ENCODE data around the gene CHST2. TPM values are rescaled to one million over a fixed set of nuclear protein-coding genes. Genes with fewer than 3 reads are reported as not detected.

Gene CHST2
- total and polyA plus RNA-seq, 2 donors (not counting 3 experiments of a cell fraction or from before 2014, with no cell fraction given), result 4.3 to 6.5 TPM

- H3K79me2 ChIP-seq (ENCODE audit: control insufficient read depth, insufficient read depth, low read length), result no peaks in the 10 kb centered on the region
- no peak overlapping the region for H2AFZ ChIP-seq (ENCODE audit: low read depth, low read length)
- POLR2A ChIA-PET, result no interaction called here
- H3K9me1 ChIP-seq (replicated peaks; ENCODE audit: control insufficient read depth, extremely low read depth, insufficient read depth, low read length), result peaks cover 2% of the 10 kb centered on the region
- H3K4me2 ChIP-seq (ENCODE audit: insufficient read depth, low read length), result no peak overlapping the region
- no TSS peak for BruUV-seq (replicated peaks)
- TF ChIP-seq POLR2A (IDR thresholded peaks at IDR 0.05; ENCODE audit: low read depth, low read length) (no peak), MYC (IDR thresholded peaks at IDR 0.05; ENCODE audit: low read depth, low read length) (no peak), CTCF (IDR thresholded peaks at IDR 0.05; ENCODE audit: extremely low read depth in 1 of 2, insufficient read depth in 1 of 2, low read depth in 1 of 2, low read length in 2 of 2) (no peak), FOS (IDR thresholded peaks at IDR 0.05; ENCODE audit: borderline replicate concordance, insufficient read depth, low read length) (no peak), GATA2 (IDR thresholded peaks at IDR 0.05; ENCODE audit: insufficient read depth, insufficient read length, low read depth, low read length) (no peak), JUN (IDR thresholded peaks at IDR 0.05; ENCODE audit: borderline replicate concordance, insufficient read depth, insufficient read length, low read depth) (no peak), POLR2AphosphoS5 (IDR thresholded peaks at IDR 0.05; ENCODE audit: insufficient read depth, low read depth, low read length) (no peak), EZH2 (IDR thresholded peaks at IDR 0.05; ENCODE audit: borderline replicate concordance, low read depth, low read length, severe bottlenecking) (no peak)
- TF ChIP-seq, protein P1, sequence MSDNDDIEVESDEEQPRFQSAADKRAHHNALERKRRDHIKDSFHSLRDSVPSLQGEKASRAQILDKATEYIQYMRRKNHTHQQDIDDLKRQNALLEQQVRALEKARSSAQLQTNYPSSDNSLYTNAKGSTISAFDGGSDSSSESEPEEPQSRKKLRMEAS (IDR thresholded peaks at IDR 0.05; ENCODE audit: insufficient read depth, insufficient read length), result no peak
- intact Hi-C loops (cut with micrococcal nuclease), result no loop called here
- no peak for FAIRE-seq
- H3K36me3 ChIP-seq (ENCODE audit: control insufficient read depth in 2 of 2, extremely low read depth in 1 of 2, insufficient read depth in 2 of 2, low read length in 2 of 2), result no peaks in the 10 kb centered on the region
- H3K9ac ChIP-seq (replicated peaks; ENCODE audit: extremely low read depth, insufficient read depth, low read length), result no peak overlapping the region
- no peaks in the 10 kb centered on the region for H4K20me1 ChIP-seq (replicated peaks; ENCODE audit: control insufficient read depth, extremely low read depth, insufficient read depth, low read length)
- H3K27me3 ChIP-seq (ENCODE audit: control insufficient read depth in 2 of 2, insufficient read depth in 2 of 2, low read length in 2 of 2), result peaks cover 7% of the 10 kb centered on the region in 2 experiments
- no peak overlapping the region for H3K4me3 ChIP-seq (replicated peaks in 1 of 3; ENCODE audit: insufficient read depth in 1 of 3, low read depth in 1 of 3, low read length in 3 of 3)
- no peaks in the 10 kb centered on the region for H3K4me1 ChIP-seq (ENCODE audit: control insufficient read depth, extremely low read depth, insufficient read depth, low read length)
- dilution Hi-C loops (cut with MboI; ENCODE audit: extremely low pct_ligation_motif_present, low sequenced_read_pairs), result no loop called here
- CTCF ChIA-PET, result interaction anchor here (1.0 to 1.2 kb wide), 2 partner anchors 575 to 576 kb away, joined by 3 read pairs; no protein-coding TSS in a partner anchor
- H3K9me3 ChIP-seq (replicated peaks; ENCODE audit: control insufficient read depth, insufficient read depth, low read length), result no peaks in the 10 kb centered on the region
- no peak overlapping the region for H3K27ac ChIP-seq (ENCODE audit: insufficient read depth, low read depth, low read length)
- DNase-seq (ENCODE audit: low read depth, low spot score), result no peak
These were observed 21.4 kb upstream of the CHST2 start for GRCh38 chr3:143098032-143098764.

All from endothelial cell of umbilical vein (primary cell).